GM18907 (cell line): ENCODE measurements around the gene FAM171A1.
"Not testable (repeated sequence)": the region's sequence is repeated elsewhere in the genome, so short reads cannot be mapped to it uniquely, and the experiment has no call there.

Source experiments
- ATAC-seq: cut with Tn5 transposase; IDR thresholded peaks from one replicate; pipeline ENCODE4 v1.9.1; 2021; ENCODE audit warnings: mild to moderate bottlenecking, moderate library complexity; ENCODE audit not compliant: unreplicated experiment

The FAM171A1 gene

GRCh38 chr10:15295537-15296325 is 75.4 kb downstream of the FAM171A1 start:
- no peak for ATAC-seq

- no peak for ATAC-seq
Measured at GRCh38 chr10:15293862-15294842, 76.9 kb downstream of the FAM171A1 start.

GRCh38 chr10:15290671-15291070 is 80.4 kb downstream of the FAM171A1 start:
- no peak for ATAC-seq

- ATAC-seq = no peak
Measured at GRCh38 chr10:15290150-15290549, 80.9 kb downstream of the FAM171A1 start.

- ATAC-seq = no peak
Measured at GRCh38 chr10:15280974-15281373, 90.1 kb downstream of the FAM171A1 start.

- ATAC-seq = no peak
Measured at GRCh38 chr10:15280462-15280861, 90.6 kb downstream of the FAM171A1 start.

GRCh38 chr10:15279236-15279635 is 91.9 kb downstream of the FAM171A1 start:
- ATAC-seq = no peak

GRCh38 chr10:15278786-15279185 is 92.3 kb downstream of the FAM171A1 start:
- no peak for ATAC-seq

GRCh38 chr10:15276039-15276438 is 95.0 kb downstream of the FAM171A1 start:
- not testable (repeated sequence) for ATAC-seq

GRCh38 chr10:15269838-15270237 is 101.3 kb downstream of the FAM171A1 start:
- not testable (repeated sequence) for ATAC-seq

GRCh38 chr10:15267496-15267895 is 103.6 kb downstream of the FAM171A1 start:
- no peak for ATAC-seq

- ATAC-seq = no peak
Measured at GRCh38 chr10:15266117-15266516, 105.0 kb downstream of the FAM171A1 start.

- no peak for ATAC-seq
Measured at GRCh38 chr10:15265558-15265957, 105.5 kb downstream of the FAM171A1 start.

GRCh38 chr10:15265056-15265455 is 106.0 kb downstream of the FAM171A1 start:
- no peak for ATAC-seq

- ATAC-seq = no peak
Measured at GRCh38 chr10:15263657-15264323, 107.3 kb downstream of the FAM171A1 start.

GRCh38 chr10:15262036-15262713 is 108.9 kb downstream of the FAM171A1 start:
- peak; percentile 53 for ATAC-seq

- ATAC-seq = no peak
Measured at GRCh38 chr10:15259136-15259535, 112.0 kb downstream of the FAM171A1 start.

- ATAC-seq = no peak
Measured at GRCh38 chr10:15258255-15258654, 112.8 kb downstream of the FAM171A1 start.

GRCh38 chr10:15255961-15256360 is 115.1 kb downstream of the FAM171A1 start:
- no peak for ATAC-seq

GRCh38 chr10:15254808-15255648 is 116.1 kb downstream of the FAM171A1 start:
- ATAC-seq = peak; percentile 82
